ENCODE measurements around the gene FUT8.
"Not testable (repeated sequence)": the region's sequence is repeated elsewhere in the genome, so short reads cannot be mapped to it uniquely, and the experiment has no call there.

The FUT8 gene

DNA sequence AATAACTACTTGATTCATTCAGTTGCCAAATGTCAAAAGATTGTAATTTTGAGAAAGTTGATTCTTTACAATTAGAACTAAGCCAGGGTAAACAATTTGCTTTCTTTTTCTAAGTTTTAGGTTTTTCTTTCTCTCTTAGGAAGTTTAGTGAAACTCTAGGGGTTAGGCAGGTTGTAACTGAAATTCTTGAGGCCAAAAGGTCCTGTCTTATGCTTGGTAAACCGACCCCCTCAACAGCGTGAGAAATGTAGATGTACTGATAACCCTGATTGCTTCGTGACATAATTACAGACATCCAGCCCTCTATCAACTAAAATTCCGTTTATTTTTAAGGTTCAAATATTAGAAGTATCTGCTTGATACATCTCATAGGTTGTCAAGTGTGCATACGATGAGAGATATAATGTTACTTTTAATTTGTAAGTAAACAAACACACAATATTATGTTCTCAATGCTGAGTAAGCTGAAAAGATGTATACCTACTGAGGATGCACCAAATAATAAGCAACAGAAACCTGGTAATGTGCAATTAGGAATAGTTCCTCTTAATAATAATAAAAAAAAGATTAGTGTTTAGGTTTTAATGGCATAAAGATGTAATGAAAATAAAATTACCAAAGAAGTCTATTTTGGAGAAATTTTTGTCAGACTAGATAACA, 7.2 kb downstream of the FUT8 start:
- no peak for DNase-seq

GRCh38 chr14:65421201-65421981, 8.9 kb downstream of the FUT8 start:
- no peak for DNase-seq

DNA sequence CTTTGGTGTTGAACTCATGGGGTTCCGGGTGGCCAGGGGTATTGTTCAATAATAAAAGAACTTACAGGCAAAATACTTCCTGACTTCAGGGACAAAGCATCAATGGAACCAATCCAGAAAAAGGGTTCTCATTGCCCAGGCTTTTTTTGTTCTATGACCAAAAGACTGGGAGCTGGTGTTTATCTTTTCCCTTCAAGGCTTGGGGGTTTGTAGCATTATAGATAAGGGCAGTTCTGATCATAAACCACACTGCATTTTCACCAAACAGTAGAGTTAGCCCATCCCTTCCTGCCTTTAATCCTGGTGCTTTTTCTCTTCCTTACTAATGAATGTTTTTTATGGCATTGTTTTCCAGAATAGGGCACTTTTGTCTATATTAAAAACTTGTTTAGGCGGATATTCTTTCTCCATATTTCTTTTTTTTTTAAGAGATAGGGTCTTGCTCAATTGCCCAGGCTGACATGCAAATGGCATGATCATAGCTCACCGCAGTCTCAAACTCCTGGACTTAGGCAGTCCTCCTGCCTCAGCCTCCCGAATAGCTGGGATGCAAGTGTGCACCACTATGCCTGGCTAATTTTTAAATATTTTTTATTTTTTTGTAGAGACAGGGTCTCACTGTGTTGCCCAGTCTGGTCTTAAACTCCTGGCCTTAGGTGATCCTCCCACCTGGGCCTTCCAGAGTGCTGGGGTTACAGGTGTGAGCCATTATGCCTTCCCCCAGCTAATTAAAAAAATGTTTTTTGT, 9.7 kb downstream of the FUT8 start:
- no peak for DNase-seq

DNA sequence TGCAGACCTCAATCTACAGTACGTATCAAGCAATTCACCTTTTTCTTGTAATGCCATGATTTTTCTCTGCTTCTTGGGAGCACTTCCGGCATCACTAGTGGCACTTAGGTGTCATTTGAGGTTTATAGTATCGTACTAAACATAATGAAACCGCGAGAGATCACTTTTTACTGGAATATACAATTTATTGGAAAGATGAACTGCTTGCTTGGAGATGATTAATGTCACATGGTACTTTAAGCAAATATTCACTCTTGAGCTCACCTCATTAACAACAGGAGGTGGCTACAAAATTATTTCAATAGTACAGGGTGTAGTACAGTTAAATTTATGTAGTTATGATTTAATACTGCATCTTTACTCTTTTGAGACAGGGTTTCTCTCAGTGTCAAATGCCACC, 11.5 kb downstream of the FUT8 start:
- no peak for DNase-seq

GRCh38 chr14:65424531-65424930, 12.0 kb downstream of the FUT8 start:
- DNase-seq, result no peak

DNA sequence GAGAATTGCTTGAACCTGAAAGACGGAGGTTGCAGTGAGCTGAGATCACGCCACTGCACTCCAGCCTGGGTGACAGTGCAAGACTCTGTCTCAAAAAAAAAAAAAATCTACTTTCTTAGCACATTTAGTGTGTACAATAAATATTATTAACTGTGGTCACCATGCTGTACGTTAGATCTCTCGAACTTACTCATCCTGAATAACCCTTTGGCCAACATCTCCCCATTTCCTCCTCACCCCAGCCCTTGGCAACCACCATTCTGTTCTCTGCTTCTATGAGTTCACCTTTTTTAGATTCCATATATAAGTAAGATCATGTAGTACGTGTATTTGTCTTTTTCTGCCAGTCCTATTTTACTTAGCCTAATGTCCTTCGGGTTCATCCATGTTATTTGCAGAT, 13.4 kb downstream of the FUT8 start:
- DNase-seq, result no peak

GRCh38 chr14:65426902-65427301, 14.4 kb downstream of the FUT8 start:
- DNase-seq, result not testable (repeated sequence)

DNA sequence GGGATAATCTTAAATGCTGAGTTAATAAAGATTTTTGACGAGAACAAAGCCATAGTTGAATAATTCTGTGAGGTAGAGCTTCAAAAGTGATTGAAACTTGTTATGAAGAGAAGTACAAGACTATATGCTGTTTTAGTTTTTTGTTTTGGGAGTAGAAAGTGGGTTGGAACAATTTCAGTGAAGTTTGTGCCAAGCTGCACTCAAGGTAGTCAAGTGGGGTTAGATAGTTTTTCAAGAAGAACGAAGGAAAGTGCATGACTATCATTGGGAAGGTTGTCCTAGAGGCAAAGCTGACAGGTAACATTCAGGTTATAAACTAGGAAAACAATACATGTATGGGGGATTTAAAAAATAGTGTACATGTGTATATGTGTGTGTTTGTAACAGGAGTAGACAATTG, 16.2 kb downstream of the FUT8 start:
- DNase-seq, result no peak

GRCh38 chr14:65429757-65430156, 17.2 kb downstream of the FUT8 start:
- DNase-seq, result no peak

- no peak for DNase-seq
Observed at GRCh38 chr14:65431245-65431644, 18.7 kb downstream of the FUT8 start.

DNA sequence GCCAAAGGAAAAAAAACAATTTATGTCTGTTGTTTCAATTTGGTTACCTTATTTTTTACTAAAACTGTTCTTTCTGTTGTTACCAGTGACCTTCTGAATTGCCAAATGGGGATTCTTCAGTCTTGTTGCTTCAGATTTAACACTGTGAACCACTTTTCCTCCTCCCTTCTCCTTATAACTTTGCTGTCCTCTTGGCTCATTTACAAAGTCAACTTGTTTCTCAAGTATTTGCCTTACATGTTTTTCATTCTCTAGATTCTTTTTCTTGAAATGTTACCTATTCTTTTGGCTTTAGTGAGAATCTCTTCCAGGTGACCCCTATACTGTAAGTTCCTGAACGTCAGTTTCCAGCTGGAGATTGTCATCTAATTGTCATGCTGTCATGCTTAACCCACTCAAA, 19.4 kb downstream of the FUT8 start:
- DNase-seq, result no peak

DNA sequence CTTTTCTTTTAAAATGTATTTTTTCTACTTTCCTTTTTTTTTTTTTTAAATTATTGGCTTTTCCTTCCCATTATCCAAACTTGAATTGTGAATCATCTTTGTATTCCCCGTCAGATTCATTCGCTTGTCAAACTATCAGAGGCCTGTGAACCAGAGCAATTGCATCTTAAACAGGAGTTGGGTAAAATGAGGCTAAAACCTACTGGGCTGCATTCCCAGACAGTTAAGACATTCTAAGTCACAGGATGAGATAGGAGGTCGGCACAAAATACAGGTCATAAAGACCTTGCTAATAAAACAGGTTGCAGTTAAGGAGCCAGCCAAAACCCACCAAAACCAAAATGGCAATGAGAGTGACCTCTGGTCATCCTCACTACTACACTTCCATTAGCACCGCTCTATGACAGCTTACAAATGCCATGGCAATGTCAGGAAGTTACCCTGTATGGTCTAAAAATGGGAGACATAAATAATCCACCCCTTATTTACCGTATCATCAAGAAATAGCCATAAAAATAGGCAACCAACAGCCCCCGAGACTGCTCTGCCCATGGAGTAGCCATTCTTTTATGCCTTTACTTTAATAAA, 19.9 kb downstream of the FUT8 start:
- DNase-seq, result no peak

GRCh38 chr14:65433157-65433556, 20.6 kb downstream of the FUT8 start:
- DNase-seq, result no peak

- no peak for DNase-seq
Observed at GRCh38 chr14:65433646-65434045, 21.1 kb downstream of the FUT8 start.

- no peak for DNase-seq
Observed at GRCh38 chr14:65434216-65434850, 21.8 kb downstream of the FUT8 start.

DNA sequence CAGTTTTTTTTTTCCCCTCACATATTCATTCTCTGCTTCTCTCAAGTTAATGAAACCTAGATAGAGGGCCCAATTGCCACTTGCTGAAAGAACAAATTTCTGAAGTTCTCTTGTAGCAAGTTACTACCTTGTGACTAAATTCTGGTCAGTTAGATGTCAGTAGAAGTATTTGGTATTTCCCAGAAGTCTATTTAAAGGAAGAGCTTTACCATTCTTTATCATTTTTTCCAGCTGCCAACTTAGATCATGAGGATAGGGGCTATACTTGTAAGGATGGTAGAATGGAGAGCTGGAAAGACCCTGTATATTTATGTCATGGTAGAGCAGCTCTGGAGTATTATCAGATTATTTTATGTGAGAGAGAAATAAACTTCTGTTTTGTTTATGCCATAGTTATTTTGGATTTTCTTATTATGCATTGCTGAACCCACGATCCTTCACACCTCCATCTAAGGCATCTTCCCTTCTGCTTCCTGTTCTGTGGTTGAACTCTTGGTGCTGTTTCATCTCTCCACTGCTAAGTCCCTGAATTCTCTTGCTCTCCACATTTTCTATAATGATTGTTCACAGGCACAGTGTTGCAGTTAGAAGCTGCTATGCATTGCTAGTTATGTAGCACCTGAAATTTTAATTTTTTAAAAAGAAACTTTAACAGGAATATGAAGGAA, 25.9 kb downstream of the FUT8 start:
- DNase-seq, result no peak

- DNase-seq, result no peak
Observed at GRCh38 chr14:65439117-65439516, 26.6 kb downstream of the FUT8 start.

GRCh38 chr14:65440230-65440629, 27.7 kb downstream of the FUT8 start:
- no peak for DNase-seq

DNA sequence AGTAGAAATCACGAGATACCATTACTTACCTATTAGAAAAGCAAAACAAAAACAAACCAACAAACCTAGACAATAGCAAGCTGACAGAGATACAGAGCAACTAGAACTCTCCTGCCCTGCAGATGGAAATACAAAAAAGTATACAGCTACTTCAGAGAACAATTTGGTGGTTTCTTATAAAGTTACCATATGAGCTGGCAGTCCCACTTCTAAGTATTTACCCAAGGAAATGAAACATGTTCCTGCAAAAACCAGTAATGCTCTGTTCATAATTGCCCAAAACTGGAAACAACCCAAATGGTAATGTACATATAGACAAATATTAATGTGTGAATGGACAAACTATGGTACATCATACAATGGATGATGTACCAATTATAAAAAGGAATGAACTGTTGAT, 31.7 kb downstream of the FUT8 start:
- no peak for DNase-seq

DNA sequence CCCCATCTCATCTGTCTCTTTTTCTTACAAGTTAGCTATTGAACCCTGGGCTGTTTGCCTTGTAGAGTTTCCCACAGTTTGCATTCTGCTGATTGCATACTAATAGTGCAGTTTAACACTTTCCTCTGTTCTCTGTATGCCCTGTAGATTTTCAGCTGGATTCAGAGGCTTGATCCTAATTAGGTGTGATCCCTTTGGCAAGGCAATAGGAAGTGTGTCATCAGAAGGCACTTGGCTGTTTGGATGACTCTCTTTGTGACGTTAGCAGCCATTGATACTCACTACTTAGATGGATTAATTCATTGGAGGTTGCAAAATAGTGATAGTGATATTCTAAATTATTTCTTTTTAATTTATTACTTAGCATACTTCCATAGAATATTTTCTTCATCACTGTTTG, 33.6 kb downstream of the FUT8 start:
- DNase-seq, result no peak

- no peak for DNase-seq
Observed at GRCh38 chr14:65449647-65450046, 37.1 kb downstream of the FUT8 start.

DNA sequence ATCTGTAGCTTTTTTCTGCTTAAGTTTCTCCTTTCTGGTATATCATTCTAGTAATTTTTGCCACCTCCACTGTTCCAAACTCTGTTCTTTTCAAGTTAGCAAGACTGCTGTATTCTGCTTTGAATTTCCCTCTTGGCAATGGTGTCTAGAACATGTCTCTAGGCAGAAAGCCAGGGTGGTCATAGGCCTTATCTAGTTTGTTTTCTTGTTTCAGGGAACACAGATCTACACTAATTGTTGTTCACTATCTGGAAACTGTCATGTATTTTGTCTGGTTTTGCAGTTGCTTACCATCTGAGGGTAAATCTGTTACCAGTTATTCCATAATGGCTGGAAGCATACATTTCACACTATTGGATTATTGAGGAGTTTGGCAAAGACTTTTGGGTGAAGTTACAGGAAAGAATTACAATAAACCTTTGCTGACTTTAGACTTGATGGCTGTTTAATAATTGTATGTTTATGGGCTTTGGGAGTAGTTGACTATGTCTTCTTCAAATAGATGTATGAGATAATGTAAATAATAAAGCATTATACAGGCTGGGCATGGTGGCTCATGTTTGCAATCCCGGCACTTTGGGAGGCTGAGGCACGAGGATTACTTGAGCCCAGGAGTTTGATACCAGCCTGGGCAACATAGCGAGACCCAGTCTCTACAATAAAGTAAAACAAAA, 41.4 kb downstream of the FUT8 start:
- DNase-seq, result no peak

Data from NK-92 treated with Interleukin-12 subunit alpha and Interleukin-12 subunit beta, amount 100 ng/mL, for 24 hours (cell line).